Measurements from ENCODE around the gene PDIA6. TPM values are rescaled to one million over a fixed set of nuclear protein-coding genes. Genes with fewer than 3 reads are reported as not detected.

The PDIA6 gene
- 100 to 1,000 TPM; 190 TPM for total RNA-seq

DNA sequence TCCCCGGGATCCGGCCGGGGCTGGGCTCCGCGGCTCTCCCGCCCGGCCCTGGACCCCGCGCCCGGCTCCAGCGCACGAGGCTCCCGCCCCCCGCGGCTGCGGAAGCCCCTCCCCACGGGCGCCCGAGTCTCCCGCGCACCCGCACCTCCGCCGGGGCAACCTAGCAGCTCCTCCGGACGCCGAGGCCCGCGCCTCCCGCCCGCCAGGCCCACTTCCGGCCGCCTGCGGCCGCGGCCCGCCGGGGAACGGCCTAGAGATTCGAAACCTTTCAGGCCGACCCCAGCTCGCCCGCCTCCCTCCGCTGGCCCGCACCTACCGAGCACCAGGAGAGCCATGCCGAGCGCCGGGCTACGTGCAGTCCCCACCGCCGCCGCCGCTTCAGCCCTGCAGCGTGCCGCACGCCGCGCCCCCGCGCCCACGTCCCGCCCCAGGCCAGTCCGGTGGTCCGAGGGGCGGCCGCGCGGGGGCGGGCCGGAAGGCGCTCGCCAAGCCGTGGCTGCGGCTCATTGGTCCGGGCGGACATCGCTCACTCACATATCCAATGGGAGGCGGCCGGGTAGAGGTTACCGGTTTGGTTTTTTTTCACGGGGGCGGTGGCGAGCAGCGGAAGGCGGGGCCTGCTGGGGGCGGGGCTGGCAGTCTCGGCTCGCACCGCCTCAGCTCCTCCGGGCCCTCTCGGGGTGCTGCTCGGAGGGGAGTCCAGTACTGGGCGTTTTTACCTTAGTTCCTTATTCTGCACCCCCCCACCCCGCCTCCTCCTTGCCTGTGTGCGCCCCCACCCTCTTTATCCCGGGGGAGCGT, at the start of gene PDIA6:
Gene PDIA6, minus strand, starts transcription at position 424 of the 801 bp plus-strand sequence. Its CDS starts 89 bp downstream, at position 335.
- POLR2A ChIA-PET: interaction anchor here (0.7 to 1.0 kb wide), 5 partner anchors 12 to 343 kb away, joined by 3 to 6 read pairs (median 3); partner anchors contain the start of genes NOL10 and SLC66A3

DNA sequence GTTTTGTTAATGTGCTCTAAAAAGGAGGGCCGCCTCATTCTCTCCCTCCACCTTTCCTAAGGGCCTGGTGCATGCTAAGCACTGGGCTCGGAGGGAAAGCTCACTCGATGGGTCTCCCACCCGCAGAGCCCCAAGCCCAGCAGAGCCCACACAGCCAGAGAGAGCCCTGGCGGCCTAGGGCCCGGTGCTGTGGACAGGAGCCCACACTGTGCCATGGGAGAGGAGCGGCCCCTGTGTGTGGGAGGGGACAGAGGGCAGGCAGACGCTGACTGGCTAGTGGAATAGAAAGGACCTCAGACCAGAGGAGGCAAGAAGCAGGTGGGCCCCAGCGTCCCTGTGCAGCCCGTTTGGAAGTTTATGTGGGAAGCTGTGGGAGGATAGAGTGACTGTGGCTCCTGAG, 49.7 kb upstream of the PDIA6 start:
- POLR2A ChIA-PET: no interaction called here
- CTCF ChIA-PET: interaction anchor here (0.7 kb wide), 1 partner anchor 36 kb away, joined by 3 read pairs; no protein-coding TSS in a partner anchor

More for the DNA sequence above, at the start of gene PDIA6:
- CTCF ChIA-PET: interaction anchor here (1.0 to 1.8 kb wide), 2 partner anchors 20 to 320 kb away, joined by 3 to 8 read pairs; no protein-coding TSS in a partner anchor

- ChIA-PET CTCF (interaction anchor here (0.7 kb wide), 1 partner anchor 37 kb away, joined by 3 read pairs; no protein-coding TSS in a partner anchor), POLR2A (no interaction called here)
These were observed 49.2 kb upstream of the PDIA6 start for GRCh38 chr2:10861765-10862164.

DNA sequence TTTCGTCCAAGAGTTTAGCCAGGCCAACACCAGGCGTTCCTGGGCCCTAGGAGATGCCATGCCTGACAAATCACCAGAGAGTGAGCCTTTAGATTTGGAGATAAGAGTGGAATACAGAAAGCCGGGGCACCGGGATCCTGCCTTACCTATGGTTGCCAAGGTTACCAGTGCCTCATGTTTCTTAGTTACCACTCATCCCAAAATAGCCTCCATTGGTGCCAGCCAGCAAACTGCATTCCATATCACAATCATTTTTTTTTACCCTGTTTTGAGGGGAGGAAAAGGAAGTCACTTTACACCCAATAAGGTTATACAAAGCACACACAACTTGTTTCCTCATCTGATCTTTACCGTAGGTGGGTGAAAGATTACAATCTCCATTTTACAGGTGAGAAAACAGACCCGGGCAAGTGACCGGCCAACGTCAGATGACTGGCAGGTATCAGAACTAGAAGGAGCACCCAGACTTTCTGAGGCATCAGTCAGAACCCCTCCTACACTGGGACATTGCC, 48.3 kb upstream of the PDIA6 start:
- ChIA-PET POLR2A (no interaction called here), CTCF (no interaction called here)

GRCh38 chr2:10860081-10860813, 47.7 kb upstream of the PDIA6 start:
- ChIA-PET POLR2A (no interaction called here), CTCF (interaction anchor here (1.0 kb wide), 1 partner anchor 28 kb away, joined by 3 read pairs; no protein-coding TSS in a partner anchor)

DNA sequence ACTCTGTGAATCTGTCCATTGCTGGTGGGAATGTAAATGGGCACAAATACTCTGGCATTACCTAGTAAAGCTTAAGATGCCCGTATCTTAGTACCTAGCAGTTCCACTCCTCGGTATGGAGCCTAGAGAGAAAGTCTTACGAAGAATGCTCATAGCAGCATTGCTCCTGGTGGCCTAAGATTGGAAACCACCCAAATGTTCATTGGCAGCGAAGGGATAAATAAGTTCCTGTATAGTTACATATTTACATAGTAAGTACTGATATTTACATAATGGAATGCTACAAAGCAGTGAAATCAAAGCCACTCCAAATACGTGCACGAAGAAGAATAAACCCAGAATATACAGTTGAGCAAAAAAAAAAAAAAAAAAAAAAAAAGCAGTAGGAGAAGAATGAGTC, 46.7 kb upstream of the PDIA6 start:
- CTCF ChIA-PET: interaction anchor here (1.0 kb wide), 1 partner anchor 27 kb away, joined by 3 read pairs; no protein-coding TSS in a partner anchor
- POLR2A ChIA-PET: no interaction called here

DNA sequence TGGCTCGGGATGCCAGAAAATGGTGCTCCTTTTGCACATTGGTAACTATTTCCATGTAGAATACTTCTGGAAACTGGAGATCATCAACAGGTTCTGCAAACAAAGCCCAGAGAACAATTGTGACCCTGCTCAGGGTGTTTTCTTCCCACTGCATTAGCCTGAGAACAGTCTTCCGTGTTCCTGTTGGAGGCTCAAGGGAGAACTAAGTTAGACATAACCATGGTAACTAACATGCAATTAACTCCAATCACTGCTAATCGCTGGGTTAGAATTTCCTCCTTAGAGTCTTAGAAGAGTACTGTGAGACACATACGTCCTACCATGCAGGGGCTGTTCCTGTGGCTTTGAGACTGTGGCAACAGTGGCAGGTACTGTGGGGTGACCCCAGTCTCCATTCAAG, 36.0 kb upstream of the PDIA6 start:
- ChIA-PET CTCF (interaction anchor here (1.2 kb wide), 1 partner anchor 13 kb away, joined by 3 read pairs; no protein-coding TSS in a partner anchor), POLR2A (no interaction called here)

DNA sequence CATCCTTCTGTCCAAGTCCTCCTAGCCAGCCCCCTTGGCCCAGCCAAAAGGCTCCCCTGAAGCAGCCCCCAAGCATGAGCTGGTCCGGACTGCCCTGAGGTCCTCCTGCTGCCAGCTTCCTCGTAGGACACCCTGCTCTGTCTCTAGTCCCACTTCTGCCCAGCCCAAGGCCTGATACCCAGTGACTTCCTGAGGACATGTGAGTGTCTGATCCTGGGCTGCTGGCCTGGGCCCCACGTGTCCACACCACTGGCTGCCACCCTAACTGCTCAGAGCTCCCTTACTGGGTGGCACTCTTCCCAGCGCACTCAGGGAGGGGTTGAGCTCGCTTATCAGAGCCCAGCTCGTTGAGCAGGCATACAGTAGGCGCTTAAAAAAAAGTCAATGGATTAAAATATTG, 34.4 kb upstream of the PDIA6 start:
- CTCF ChIA-PET: interaction anchor here (1.3 to 1.5 kb wide), 2 partner anchors 12 to 15 kb away, joined by 3 to 5 read pairs; no protein-coding TSS in a partner anchor

DNA sequence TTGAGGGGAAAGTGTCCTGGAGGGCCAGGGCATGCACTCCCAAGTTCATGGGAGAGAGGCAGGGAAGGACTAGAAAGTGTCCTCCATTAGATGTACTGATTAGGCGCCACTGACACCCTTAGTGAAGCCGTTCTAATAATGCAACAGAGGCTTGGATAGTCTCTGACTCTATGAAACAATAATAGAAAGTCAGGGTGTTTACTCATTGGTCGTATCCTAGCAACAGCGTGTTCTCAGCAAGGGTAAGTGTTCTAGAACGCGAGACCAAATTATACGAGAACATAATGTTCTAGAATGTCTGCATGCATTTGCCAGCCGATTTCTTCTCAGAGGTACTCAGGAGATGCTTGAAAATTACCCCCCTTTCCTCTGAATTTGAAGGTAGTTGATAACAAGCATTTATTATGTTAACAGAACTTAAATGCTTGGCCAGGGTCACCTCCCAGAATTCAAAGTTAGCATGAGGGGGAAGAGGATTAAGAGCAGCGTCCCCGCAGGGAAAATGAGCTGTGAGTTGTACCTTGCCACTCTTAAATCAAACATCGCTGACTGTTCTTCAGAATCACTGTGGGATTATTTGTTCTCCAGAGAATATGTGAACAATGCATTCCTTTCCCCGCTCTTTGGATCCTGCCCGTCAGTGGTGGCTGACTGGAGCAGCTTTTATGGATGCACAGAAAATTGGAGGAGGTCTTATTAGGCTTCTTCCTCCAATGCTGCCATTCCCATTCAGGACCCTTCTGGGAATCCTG, 33.7 kb upstream of the PDIA6 start:
- ChIA-PET CTCF (interaction anchor here (1.3 to 1.5 kb wide), 2 partner anchors 11 to 14 kb away, joined by 3 to 5 read pairs; no protein-coding TSS in a partner anchor), POLR2A (no interaction called here)

More for the DNA sequence above, 34.4 kb upstream of the PDIA6 start:
- POLR2A ChIA-PET: no interaction called here

DNA sequence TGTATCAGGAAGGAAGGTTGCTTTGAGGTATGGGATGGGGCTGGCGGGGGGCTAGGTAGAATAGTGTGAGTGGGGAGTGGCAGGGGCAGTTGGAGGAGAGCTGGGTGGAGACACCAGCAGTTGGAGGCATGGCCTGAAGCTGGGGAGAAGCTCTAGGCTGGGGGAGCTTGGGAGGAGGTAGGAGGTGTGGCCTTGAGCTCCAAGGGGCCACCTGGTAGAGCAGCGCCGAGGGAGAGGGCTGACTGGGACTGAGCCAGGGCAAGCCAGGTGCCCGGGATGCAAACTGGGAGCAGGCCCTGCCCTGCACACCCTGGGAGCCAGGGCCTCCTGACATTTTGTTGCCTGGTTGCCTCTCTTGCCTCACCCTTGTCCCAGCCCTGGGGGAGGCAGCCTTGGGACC, 33.1 kb upstream of the PDIA6 start:
- POLR2A ChIA-PET: no interaction called here
- CTCF ChIA-PET: no interaction called here

GRCh38 chr2:10844097-10844496, 31.5 kb upstream of the PDIA6 start:
- ChIA-PET POLR2A (no interaction called here), CTCF (interaction anchor here (1.8 kb wide), 1 partner anchor 11 kb away, joined by 8 read pairs; no protein-coding TSS in a partner anchor)

GRCh38 chr2:10842506-10842905, 29.9 kb upstream of the PDIA6 start:
- POLR2A ChIA-PET: no interaction called here
- CTCF ChIA-PET: interaction anchor here (0.6 to 1.7 kb wide), 2 partner anchors 10 to 29 kb away, joined by 3 to 6 read pairs; no protein-coding TSS in a partner anchor

- CTCF ChIA-PET: interaction anchor here (1.1 to 1.7 kb wide), 2 partner anchors 9 to 11 kb away, joined by 3 to 6 read pairs; no protein-coding TSS in a partner anchor
- POLR2A ChIA-PET: no interaction called here
These were observed 29.1 kb upstream of the PDIA6 start for GRCh38 chr2:10841547-10842219.

DNA sequence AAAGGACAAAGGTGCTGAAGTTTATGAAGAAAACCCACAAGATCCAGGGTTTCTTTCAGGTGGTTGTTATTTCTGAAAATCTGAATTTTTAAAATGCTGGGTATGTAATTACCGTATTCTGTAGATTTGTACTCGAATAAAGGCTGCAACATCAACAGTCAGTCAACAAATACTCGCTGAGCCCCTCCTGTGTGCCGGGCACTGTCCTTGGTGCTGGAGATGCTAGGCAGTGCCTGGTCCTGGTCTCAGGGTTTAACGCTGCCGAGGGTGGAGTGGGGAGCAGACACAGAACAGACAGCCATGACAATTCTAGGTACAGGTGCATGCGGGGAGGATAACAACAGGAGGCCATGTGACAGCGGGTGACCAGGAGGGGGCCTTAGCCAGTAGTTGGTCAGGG, 27.2 kb upstream of the PDIA6 start:
- ChIA-PET POLR2A (no interaction called here), CTCF (interaction anchor here (1.5 kb wide), 1 partner anchor 284 kb away, joined by 5 read pairs; no protein-coding TSS in a partner anchor)

GRCh38 chr2:10838734-10839133, 26.1 kb upstream of the PDIA6 start:
- ChIA-PET CTCF (interaction anchor here (0.6 to 1.5 kb wide), 3 partner anchors 103 to 746 kb away, joined by 3 to 5 read pairs (median 5); no protein-coding TSS in a partner anchor), POLR2A (no interaction called here)

GRCh38 chr2:10837298-10838266, 25.0 kb upstream of the PDIA6 start:
- ChIA-PET CTCF (interaction anchor here (1.6 kb wide), 1 partner anchor 45 kb away, joined by 3 read pairs; no protein-coding TSS in a partner anchor), POLR2A (no interaction called here)
